ENCODE measurements around the gene BID. TPM values are rescaled to one million over a fixed set of nuclear protein-coding genes. Genes with fewer than 3 reads are reported as not detected.

The BID gene
- total RNA-seq, 1 experiment from 2014 or later = 25.0 TPM

- H3K27ac Mint-ChIP-seq (ENCODE audit: low read depth, unreplicated experiment) = peak overlapping the region; percentile 87
- no peaks in the 10 kb centered on the region for H3K27me3 Mint-ChIP-seq (ENCODE audit: insufficient read depth, unreplicated experiment)
- BruUV-seq (replicated peaks) = no TSS peak
- no peak for TF ChIP-seq CTCF (IDR thresholded peaks at IDR 0.05; ENCODE audit: unreplicated experiment)
- ChIA-PET POLR2A (interaction anchor here (1.1 to 4.0 kb wide), 6 partner anchors 15 to 149 kb away, joined by 3 to 35 read pairs (median 12); partner anchors contain the start of genes ATP6V1E1 and BCL2L13), CTCF (interaction anchor here (0.5 to 1.5 kb wide), 4 partner anchors 17 to 149 kb away, joined by 3 to 10 read pairs (median 3); no protein-coding TSS in a partner anchor)
- intact Hi-C loops (cut with micrococcal nuclease) = loop anchor here (2.0 to 5.0 kb wide), 2 partner anchors 79 to 150 kb away; partner anchors contain the start of gene ATP6V1E1
- peak overlapping the region; percentile 79 for H3K4me3 Mint-ChIP-seq (ENCODE audit: unreplicated experiment)
- no peak for DNase-seq (ENCODE audit: unreplicated experiment)
- peaks cover 28% of the 10 kb centered on the region for H3K4me1 Mint-ChIP-seq (ENCODE audit: insufficient read depth, unreplicated experiment)
- H3K36me3 Mint-ChIP-seq (ENCODE audit: insufficient read depth, unreplicated experiment) = peaks cover 43% of the 10 kb centered on the region
- no peaks in the 10 kb centered on the region for H3K9me3 Mint-ChIP-seq (ENCODE audit: unreplicated experiment)
Measured at GRCh38 chr22:17707526-17707925, 66.7 kb downstream of the BID start.

GRCh38 chr22:17706947-17707346 is 67.3 kb downstream of the BID start:
- TSS peak; percentile 70 for BruUV-seq (replicated peaks)
- CTCF ChIA-PET = interaction anchor here (0.5 to 1.5 kb wide), 5 partner anchors 17 to 148 kb away, joined by 3 to 10 read pairs (median 3); no protein-coding TSS in a partner anchor
- POLR2A ChIA-PET = interaction anchor here (0.6 to 4.0 kb wide), 10 partner anchors 16 to 317 kb away, joined by 3 to 35 read pairs (median 4); partner anchors contain the start of genes ATP6V1E1 and BCL2L13
- TF ChIP-seq CTCF (IDR thresholded peaks at IDR 0.05; ENCODE audit: unreplicated experiment) = no peak
- H3K9me3 Mint-ChIP-seq (ENCODE audit: unreplicated experiment) = no peaks in the 10 kb centered on the region
- H3K4me1 Mint-ChIP-seq (ENCODE audit: insufficient read depth, unreplicated experiment) = peaks cover 22% of the 10 kb centered on the region
- H3K27me3 Mint-ChIP-seq (ENCODE audit: insufficient read depth, unreplicated experiment) = no peaks in the 10 kb centered on the region
- intact Hi-C loops (cut with micrococcal nuclease) = loop anchor here (2.0 to 5.0 kb wide), 2 partner anchors 78 to 150 kb away; partner anchors contain the start of gene ATP6V1E1
- peak overlapping the region; percentile 87 for H3K27ac Mint-ChIP-seq (ENCODE audit: low read depth, unreplicated experiment)
- peaks cover 43% of the 10 kb centered on the region for H3K36me3 Mint-ChIP-seq (ENCODE audit: insufficient read depth, unreplicated experiment)
- DNase-seq (ENCODE audit: unreplicated experiment) = no peak
- peak overlapping the region; percentile 79 for H3K4me3 Mint-ChIP-seq (ENCODE audit: unreplicated experiment)

GRCh38 chr22:17705951-17706900 is 68.0 kb downstream of the BID start:
- TF ChIP-seq CTCF (IDR thresholded peaks at IDR 0.05; ENCODE audit: unreplicated experiment) = no peak
- Mint-ChIP-seq H3K27ac (ENCODE audit: low read depth, unreplicated experiment) (peak overlapping the region; percentile 87), H3K4me3 (ENCODE audit: unreplicated experiment) (peak overlapping the region; percentile 79), H3K27me3 (ENCODE audit: insufficient read depth, unreplicated experiment) (no peaks in the 10 kb centered on the region), H3K9me3 (ENCODE audit: unreplicated experiment) (no peaks in the 10 kb centered on the region), H3K36me3 (ENCODE audit: insufficient read depth, unreplicated experiment) (peaks cover 38% of the 10 kb centered on the region), H3K4me1 (ENCODE audit: insufficient read depth, unreplicated experiment) (peaks cover 17% of the 10 kb centered on the region)
- intact Hi-C loops (cut with micrococcal nuclease) = loop anchor here (2.0 to 5.0 kb wide), 2 partner anchors 77 to 149 kb away; partner anchors contain the start of gene ATP6V1E1
- CTCF ChIA-PET = interaction anchor here (0.7 to 1.5 kb wide), 5 partner anchors 10 to 219 kb away, joined by 3 to 10 read pairs (median 3); no protein-coding TSS in a partner anchor
- POLR2A ChIA-PET = interaction anchor here (0.6 to 4.0 kb wide), 14 partner anchors 10 to 317 kb away, joined by 3 to 35 read pairs (median 4); partner anchors contain the start of genes ATP6V1E1 and BCL2L13
- no TSS peak for BruUV-seq (replicated peaks)
- peak; percentile 92 for DNase-seq (ENCODE audit: unreplicated experiment)
